B cell (primary cell): ENCODE measurements around the gene ISCU. TPM values are rescaled to one million over a fixed set of nuclear protein-coding genes. Genes with fewer than 3 reads are reported as not detected.

Experiments used
- ATAC-seq: fragments of 200-7000 bp; cut with Tn5 transposase; one replicate; pipeline ENCODE4 v1.10.0; 2021; ENCODE audit warnings: low read depth, mild to moderate bottlenecking, moderate number of reproducible peaks, moderate library complexity
- CTCF ChIA-PET: fragments of 350-600 bp; sonication (Branson Sonifier 250); formaldehyde crosslinking; loops from one replicate; lab custom pipeline; 2021; ENCODE audit warnings: antibody characterized with exemption, inconsistent platforms; lab: Charles Lee
- POLR2A ChIA-PET: fragments of 350-600 bp; sonication (Branson Sonifier 250); formaldehyde crosslinking; loops from one replicate; lab custom pipeline; 2021; ENCODE audit warnings: antibody characterized with exemption; lab: Charles Lee
- DNase-seq: peaks from one replicate; pipeline ENCODE4 v3.0.0; 2013
- H2AFZ ChIP-seq: 2 replicates; pipeline ENCODE4 v1.6.1; 2012; ENCODE audit warnings: mild to moderate bottlenecking, low read depth, low read length; ENCODE audit not compliant: insufficient read depth, poor library complexity, severe bottlenecking
- H3K27ac ChIP-seq, 2 donors: 1 replicate in 1 of 2; 2 replicates in 1 of 2; pipeline ENCODE4 v1.5.1; 2012 to 2013; ENCODE audit warnings: low read length in 2 of 2, mild to moderate bottlenecking in 2 of 2, moderate library complexity in 1 of 2
- H3K27me3 ChIP-seq, 4 experiments: fragments of 200-600 bp in 1 of 4; sonication (generic) in 1 of 4; replicated peaks in 1 of 4; 1 replicate in 2 of 4; 2 replicates in 2 of 4; pipeline versions ENCODE4 v1.6.1 to v1.7.0; 2013 to 2016; ENCODE audit warnings: low read length in 3 of 4, mild to moderate bottlenecking in 2 of 4, mixed read lengths in 1 of 4, moderate library complexity in 1 of 4; ENCODE audit not compliant: insufficient read depth in 4 of 4, control insufficient read depth in 3 of 4; ENCODE audit errors: control extremely low read depth in 1 of 4
- H3K36me3 ChIP-seq, 2 experiments: replicated peaks in 1 of 2; 1 replicate in 1 of 2; 2 replicates in 1 of 2; pipeline versions ENCODE4 v1.6.1 to v1.7.1; 2013; ENCODE audit warnings: low read length in 1 of 2; ENCODE audit not compliant: insufficient read depth in 2 of 2, control insufficient read depth in 1 of 2; ENCODE audit errors: control extremely low read depth in 1 of 2, extremely low read depth in 1 of 2
- H3K4me1 ChIP-seq, 2 donors: fragments of 200-600 bp in 1 of 2; sonication (generic) in 1 of 2; 1 replicate in 1 of 2; 2 replicates in 1 of 2; pipeline versions ENCODE4 v1.5.1 to v1.6.1; 2013 to 2017; ENCODE audit warnings: low read length in 2 of 2; ENCODE audit not compliant: control insufficient read depth in 2 of 2, insufficient read depth in 2 of 2
- H3K4me2 ChIP-seq: replicated peaks from 2 replicates; pipeline ENCODE3; 2012; ENCODE audit warnings: mild to moderate bottlenecking, low read depth, low read length; ENCODE audit not compliant: poor library complexity, severe bottlenecking
- H3K4me3 ChIP-seq, 5 experiments: fragments of 200-600 bp in 1 of 5; sonication (generic) in 1 of 5; 1 replicate in 3 of 5; 2 replicates in 2 of 5; pipeline versions ENCODE4 v1.5.1 to v1.7.0; 2011 to 2016; ENCODE audit warnings: low read length in 4 of 5, mild to moderate bottlenecking in 4 of 5, low read depth in 2 of 5, control low read depth in 1 of 5, moderate library complexity in 1 of 5; ENCODE audit not compliant: insufficient read depth in 1 of 5; ENCODE audit errors: control extremely low read depth in 1 of 5, extremely low read depth in 1 of 5
- H3K79me2 ChIP-seq: fragments of 200-600 bp; sonication (generic); one replicate; pipeline ENCODE4 v1.6.0; 2016; ENCODE audit warnings: low read length; ENCODE audit not compliant: control insufficient read depth, insufficient read depth
- H3K9ac ChIP-seq: fragments of 200-600 bp; sonication (generic); 2 replicates; pipeline ENCODE4 v1.6.1; 2017; ENCODE audit warnings: mild to moderate bottlenecking, low read length, moderate library complexity
- H3K9me3 ChIP-seq, 3 donors: one replicate each; pipeline versions ENCODE4 v1.6.1 to v1.7.1; 2013; ENCODE audit warnings: low read length in 2 of 3; ENCODE audit not compliant: control insufficient read depth in 2 of 3, insufficient read depth in 1 of 3; ENCODE audit errors: control extremely low read depth in 1 of 3
- H4K20me1 ChIP-seq: 2 replicates; pipeline ENCODE4 v1.6.0; 2012; ENCODE audit warnings: mild to moderate bottlenecking, low read length; ENCODE audit not compliant: insufficient read depth, control insufficient read depth, poor library complexity, severe bottlenecking
- H3K27ac Mint-ChIP-seq: one replicate; pipeline ENCODE4 v1.8.0; 2021; ENCODE audit warnings: mixed read lengths
- H3K27me3 Mint-ChIP-seq: one replicate; pipeline ENCODE4 v1.8.0; 2021; ENCODE audit warnings: mixed read lengths
- H3K4me1 Mint-ChIP-seq: one replicate; pipeline ENCODE4 v1.8.0; 2021; ENCODE audit warnings: mixed read lengths
- H3K4me3 Mint-ChIP-seq: one replicate; pipeline ENCODE4 v1.8.0; 2021; ENCODE audit warnings: mixed read lengths
- H3K9me3 Mint-ChIP-seq: one replicate; pipeline ENCODE4 v1.8.0; 2022; ENCODE audit warnings: mixed read lengths; ENCODE audit not compliant: insufficient read depth
- EZH2 ChIP-seq: IDR thresholded peaks from 2 replicates; pipeline ENCODE4 v1.6.1; 2012; ENCODE audit warnings: borderline replicate concordance, low read depth, mild to moderate bottlenecking, moderate library complexity, low read length; ENCODE audit not compliant: insufficient read depth, poor library complexity, severe bottlenecking
- WGBS: methylation state at CpG from one replicate; pipeline ENCODE4 v1.1.5; 2013; ENCODE audit warnings: missing lambda C conversion rate; ENCODE audit not compliant: insufficient coverage; 5-methylcytosine and 5-hydroxymethylcytosine counted together
- intact Hi-C: fragments of 100-400 bp; cut with micrococcal nuclease; formaldehyde crosslinking; loops from one replicate; pipeline ENCODE4 v1.10.0; 2022
- polyA plus RNA-seq: library from polyadenylated mRNA; depleted of rRNA; stranded (reverse); fragments of >200 nt; gene quantifications from 2 replicates; pipeline ENCODE4 v1.2.3, GENCODE V29; 2012
- total RNA-seq, 2 donors: library from RNA; stranded (reverse); fragments of 120-200 nt in 1 of 2; gene quantifications; 1 replicate in 1 of 2; 2 replicates in 1 of 2; pipeline versions ENCODE4 v1.2.3 to v1.2.4, GENCODE V29; 2013 to 2022
- TF ChIP-seq, protein P1 (sequence below): fragments of 200-600 bp; IDR thresholded peaks from one replicate; pipeline ENCODE4 v1.8.0; 2022; ENCODE audit warnings: antibody characterized with exemption, mild to moderate bottlenecking

Gene ISCU
- total and polyA plus RNA-seq, 2 donors (not counting 1 experiment from before 2014, with no cell fraction given): 173 to 209 TPM

DNA sequence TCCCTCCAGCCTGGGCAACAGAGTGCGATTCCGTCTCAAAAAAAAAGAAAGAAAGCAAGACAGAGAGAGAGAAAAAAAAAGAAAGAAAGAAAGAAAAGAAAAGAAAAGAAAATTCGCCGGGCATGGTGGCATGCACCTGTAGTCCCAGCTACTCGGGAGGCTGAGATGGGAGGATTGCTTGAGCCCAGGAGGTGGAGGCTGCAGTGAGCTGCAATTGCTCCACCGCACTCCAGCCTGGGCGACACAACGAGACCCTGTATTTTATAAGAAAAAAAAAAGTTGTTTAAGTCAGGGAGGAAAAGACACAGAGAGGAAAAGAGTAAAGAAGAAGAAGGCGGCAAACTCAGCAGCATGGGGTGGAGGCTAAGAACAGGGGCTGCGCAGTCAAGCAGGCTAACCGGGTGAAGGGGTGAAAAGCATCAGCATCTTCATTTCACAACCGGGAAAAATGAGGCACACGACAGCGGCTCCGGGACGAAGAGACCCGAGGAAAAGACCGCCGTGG lies 47.9 kb upstream of the ISCU start:
- ChIA-PET CTCF (no interaction called here), POLR2A (interaction anchor here (0.5 kb wide), 1 partner anchor 45 kb away, joined by 4 read pairs; no protein-coding TSS in a partner anchor)
- peak; percentile 7 for ATAC-seq
- 26% methylated on average over 17 of the region's 19 CpGs for WGBS
- H3K79me2 ChIP-seq: peaks cover 8% of the 10 kb centered on the region
- peak overlapping the region; percentile 84 for H3K9ac ChIP-seq
- peak overlapping the region; percentile 95 for H3K4me2 ChIP-seq
- H3K27ac ChIP-seq: peak overlapping the region; percentile 5 to 49
- H3K9me3 Mint-ChIP-seq: no peaks in the 10 kb centered on the region
- H3K4me1 ChIP-seq: peaks cover 13 to 30% of the 10 kb centered on the region in 2 donors
- H3K36me3 ChIP-seq: peaks cover 1 to 17% of the 10 kb centered on the region in 2 experiments
- H3K4me3 ChIP-seq: peak overlapping the region; percentile 16 to 97 (median 93)
- DNase-seq: no peak
- H3K4me1 Mint-ChIP-seq: peaks cover 37% of the 10 kb centered on the region
- no peaks in the 10 kb centered on the region for H3K27me3 ChIP-seq
- peak overlapping the region; percentile 96 for H3K4me3 Mint-ChIP-seq
- TF ChIP-seq, protein P1, sequence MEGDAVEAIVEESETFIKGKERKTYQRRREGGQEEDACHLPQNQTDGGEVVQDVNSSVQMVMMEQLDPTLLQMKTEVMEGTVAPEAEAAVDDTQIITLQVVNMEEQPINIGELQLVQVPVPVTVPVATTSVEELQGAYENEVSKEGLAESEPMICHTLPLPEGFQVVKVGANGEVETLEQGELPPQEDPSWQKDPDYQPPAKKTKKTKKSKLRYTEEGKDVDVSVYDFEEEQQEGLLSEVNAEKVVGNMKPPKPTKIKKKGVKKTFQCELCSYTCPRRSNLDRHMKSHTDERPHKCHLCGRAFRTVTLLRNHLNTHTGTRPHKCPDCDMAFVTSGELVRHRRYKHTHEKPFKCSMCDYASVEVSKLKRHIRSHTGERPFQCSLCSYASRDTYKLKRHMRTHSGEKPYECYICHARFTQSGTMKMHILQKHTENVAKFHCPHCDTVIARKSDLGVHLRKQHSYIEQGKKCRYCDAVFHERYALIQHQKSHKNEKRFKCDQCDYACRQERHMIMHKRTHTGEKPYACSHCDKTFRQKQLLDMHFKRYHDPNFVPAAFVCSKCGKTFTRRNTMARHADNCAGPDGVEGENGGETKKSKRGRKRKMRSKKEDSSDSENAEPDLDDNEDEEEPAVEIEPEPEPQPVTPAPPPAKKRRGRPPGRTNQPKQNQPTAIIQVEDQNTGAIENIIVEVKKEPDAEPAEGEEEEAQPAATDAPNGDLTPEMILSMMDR: no peak
- no peak for TF ChIP-seq EZH2
- peak overlapping the region; percentile 87 for H3K27ac Mint-ChIP-seq
- intact Hi-C loops: loop anchor here (2.0 to 5.0 kb wide), 2 partner anchors 118 to 612 kb away; partner anchors contain the start of gene SELPLG
- H4K20me1 ChIP-seq: no peaks in the 10 kb centered on the region
- no peaks in the 10 kb centered on the region for H3K9me3 ChIP-seq
- no peaks in the 10 kb centered on the region for H3K27me3 Mint-ChIP-seq
- H2AFZ ChIP-seq: peak overlapping the region; percentile 92
